Measurements from ENCODE around the gene ESRP2. TPM values are rescaled to one million over a fixed set of nuclear protein-coding genes. Genes with fewer than 3 reads are reported as not detected.

ESRP2 gene
- total RNA-seq, 1 experiment from 2014 or later = 122 TPM

- no peak for DNase-seq (ENCODE audit: low spot score)
Observed at GRCh38 chr16:68219725-68220351, 16.1 kb downstream of the ESRP2 start.

- no peak for DNase-seq (ENCODE audit: low spot score)
Observed at GRCh38 chr16:68217506-68217905, 18.4 kb downstream of the ESRP2 start.

- DNase-seq (ENCODE audit: low spot score) = no peak
Observed at GRCh38 chr16:68216240-68216639, 19.7 kb downstream of the ESRP2 start.

DNA sequence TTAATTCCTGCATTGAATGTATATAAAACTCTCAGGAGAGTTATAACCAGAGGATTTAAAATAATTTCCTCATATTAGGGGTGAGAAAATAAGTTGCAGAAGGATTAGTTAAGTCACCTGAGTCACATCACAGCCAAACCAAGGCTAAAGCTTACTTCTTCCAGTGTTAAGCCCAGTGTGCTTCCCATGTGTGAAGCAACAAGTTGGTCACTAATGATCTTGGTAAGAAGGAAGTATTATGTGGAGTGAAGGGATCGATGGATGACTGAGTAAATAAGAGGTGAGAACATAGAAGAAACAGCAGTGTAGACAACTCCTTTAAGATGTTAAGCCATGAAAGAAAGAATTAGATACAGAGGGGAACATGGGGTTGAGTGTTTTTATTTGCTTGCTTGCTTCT is 20.6 kb downstream of the ESRP2 start:
- DNase-seq (ENCODE audit: low spot score) = no peak

DNA sequence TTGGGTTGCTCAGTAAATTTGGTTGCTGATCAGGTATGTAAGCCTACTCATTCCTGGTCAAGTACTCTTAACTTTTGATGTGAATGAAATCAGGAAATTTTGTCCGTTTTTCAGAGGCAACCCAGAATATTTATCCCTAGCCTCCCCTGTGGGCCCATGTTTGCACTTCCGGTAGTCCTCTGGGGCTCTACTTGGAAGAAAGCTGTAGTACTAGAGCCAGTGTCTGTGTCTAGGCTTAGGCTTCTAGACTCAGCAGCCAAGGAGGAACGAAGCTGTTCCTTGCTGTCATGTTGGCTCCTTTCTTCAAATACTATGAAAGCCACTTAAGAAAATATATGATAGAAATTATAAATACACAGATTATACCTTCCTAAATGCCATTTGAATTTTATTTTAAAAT is 21.2 kb downstream of the ESRP2 start:
- no peak for DNase-seq (ENCODE audit: low spot score)

DNA sequence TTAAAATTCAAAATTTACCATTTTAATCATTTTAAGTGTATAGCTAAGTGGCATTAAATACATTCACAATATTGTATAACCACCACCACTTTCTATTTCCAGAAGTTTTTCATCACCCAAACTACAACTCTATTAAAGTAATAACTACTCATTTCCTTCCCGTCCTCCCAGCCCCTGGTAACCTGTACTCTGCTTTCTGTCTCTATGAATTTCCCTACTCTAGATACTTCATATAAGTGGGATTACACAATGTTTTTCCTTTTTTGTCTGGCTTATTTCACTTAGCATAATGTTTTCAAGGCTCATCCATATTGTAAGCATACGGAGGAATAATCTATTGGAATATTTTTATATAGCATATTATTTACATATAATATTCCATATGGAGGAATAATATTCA is 29.7 kb downstream of the ESRP2 start:
- DNase-seq (ENCODE audit: low spot score) = no peak

DNA sequence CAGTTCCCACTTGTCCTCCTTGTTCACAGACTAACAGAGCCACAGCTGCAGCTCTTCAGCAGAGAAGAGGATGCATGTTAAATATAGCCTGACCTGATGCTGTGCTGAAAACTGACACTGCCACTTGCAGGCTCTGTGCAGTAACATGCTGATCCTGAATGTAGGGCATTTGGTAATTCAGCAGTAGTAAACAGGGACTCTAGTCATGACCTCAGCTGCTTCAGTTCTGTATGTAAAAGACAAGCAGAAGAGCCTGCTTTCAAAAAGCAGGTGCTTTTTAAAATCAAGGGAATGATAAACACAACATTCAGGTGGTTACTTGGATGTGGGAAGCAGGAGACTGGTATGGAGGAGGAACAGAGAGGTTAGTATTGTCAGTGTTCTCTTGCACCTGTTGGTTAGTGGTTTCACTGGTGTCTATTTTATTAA is 33.8 kb downstream of the ESRP2 start:
- no peak for DNase-seq (ENCODE audit: low spot score)

DNA sequence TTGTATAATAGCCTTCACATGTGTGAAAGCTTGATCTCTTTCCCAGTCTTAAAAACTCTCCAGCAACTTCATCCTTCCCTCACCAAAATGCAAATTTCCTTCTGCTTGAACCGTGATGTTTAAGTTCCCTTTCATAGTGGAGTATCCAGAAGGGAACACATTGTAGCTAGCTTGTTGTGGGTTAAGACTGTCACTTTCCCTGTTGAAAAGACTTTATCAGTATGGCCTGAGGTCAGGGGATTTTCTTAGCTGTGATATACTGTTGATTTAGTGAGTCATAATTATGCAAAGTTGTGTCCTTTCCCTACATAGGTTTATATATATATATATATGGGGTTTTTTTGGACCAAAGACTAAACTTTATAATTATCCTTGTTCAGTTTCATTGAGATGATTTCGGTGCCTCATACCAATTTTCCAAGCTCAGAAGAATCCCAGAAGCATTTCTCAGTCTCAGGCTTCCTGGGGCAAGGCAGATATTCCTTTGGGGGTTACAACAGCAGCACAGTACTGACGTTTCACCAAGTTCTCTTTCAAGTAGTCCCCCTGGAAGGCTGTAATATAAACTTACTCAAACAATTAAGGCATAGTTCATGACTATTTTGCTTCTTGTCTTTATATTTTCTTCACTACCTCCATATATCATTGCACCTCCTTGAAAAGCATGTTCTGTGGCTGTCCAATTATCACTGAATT is 35.7 kb downstream of the ESRP2 start:
- DNase-seq (ENCODE audit: low spot score) = peak; percentile 26

- no peak for DNase-seq (ENCODE audit: low spot score)
Observed at GRCh38 chr16:68197250-68197649, 38.7 kb downstream of the ESRP2 start.

DNA sequence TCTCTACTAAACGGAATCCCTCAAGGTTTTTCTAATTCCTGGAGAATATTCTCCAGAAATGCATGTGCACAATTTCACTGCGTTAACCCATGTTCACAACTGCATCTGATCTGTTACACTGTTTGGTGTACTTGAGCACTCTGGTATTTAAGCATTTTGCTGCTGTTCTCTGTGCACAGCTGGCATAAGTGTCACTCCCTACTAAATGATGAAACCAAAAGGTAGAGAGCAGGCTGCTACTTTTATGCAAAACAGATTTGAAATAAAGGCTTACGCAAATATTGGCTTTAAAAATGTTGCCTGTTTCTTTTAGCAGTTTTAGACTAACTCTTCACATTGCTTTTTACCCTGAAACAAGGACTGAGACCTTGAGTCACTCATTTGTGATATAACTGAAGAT is 41.7 kb downstream of the ESRP2 start:
- DNase-seq (ENCODE audit: low spot score) = no peak

- no peak for DNase-seq (ENCODE audit: low spot score)
Observed at GRCh38 chr16:68190736-68191510, 45.0 kb downstream of the ESRP2 start.

DNA sequence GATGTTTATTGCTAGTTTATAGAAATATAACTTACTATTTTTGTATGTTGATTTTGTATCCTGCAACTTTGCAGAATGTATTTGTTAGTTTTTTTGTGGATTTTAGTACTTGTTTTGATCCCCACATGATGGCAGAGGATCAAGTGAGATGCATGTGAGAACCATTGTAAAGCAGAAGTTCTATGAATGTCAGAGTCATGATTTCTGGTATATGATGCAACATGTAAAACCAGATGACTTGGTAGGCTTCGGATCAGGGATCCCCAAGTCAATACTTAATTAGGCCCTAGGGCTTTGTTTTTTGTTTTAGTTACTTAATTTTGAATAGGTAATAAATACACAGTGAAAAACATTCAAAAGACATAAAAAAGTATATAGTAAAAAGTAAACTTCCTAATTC is 45.8 kb downstream of the ESRP2 start:
- no peak for DNase-seq (ENCODE audit: low spot score)

- no peak for DNase-seq (ENCODE audit: low spot score)
Observed at GRCh38 chr16:68188170-68188569, 47.8 kb downstream of the ESRP2 start.

DNA sequence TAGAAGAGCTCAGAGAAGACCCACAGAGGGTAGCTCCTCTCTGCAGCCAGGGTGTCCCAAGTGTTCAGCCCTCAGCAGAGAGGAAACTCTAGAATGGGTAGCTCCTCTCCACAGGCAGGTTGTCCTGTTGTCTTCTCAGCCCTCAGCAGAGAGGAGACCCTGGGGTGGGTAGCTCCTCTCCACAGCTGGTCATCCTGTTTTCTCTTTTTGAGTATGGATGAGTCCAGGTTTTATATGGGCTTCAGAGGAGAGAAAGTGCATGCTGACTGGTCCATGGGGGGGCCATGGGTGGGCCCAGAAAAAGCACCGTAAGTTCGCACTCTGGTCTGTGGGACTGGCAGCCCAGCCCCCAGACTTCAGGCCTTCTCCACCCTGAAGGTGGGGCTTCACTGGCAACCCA is 48.4 kb downstream of the ESRP2 start:
- no peak for DNase-seq (ENCODE audit: low spot score)

- no peak for DNase-seq (ENCODE audit: low spot score)
Observed at GRCh38 chr16:68186877-68187276, 49.0 kb downstream of the ESRP2 start.

DNA sequence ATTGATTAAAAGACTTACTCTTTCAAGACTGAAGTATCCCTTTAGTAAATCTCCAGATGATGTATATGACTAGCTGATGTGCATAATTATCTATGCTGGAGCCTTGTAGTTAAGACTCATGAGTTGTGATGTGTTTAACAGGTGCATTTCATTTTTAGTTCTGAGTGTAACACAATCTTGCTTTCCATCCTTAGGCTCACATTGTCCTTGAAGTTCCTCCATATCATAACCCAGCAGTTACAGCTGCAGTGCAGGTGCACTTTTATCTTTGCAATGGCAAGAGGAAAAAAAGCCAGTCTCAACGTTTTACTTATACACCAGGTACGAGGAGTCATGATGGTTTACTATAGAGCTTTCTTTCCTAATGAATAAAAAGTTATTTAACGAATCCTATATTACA is 52.9 kb downstream of the ESRP2 start:
- DNase-seq (ENCODE audit: low spot score) = no peak

- DNase-seq (ENCODE audit: low spot score) = no peak
Observed at GRCh38 chr16:68179855-68180254, 56.1 kb downstream of the ESRP2 start.

DNA sequence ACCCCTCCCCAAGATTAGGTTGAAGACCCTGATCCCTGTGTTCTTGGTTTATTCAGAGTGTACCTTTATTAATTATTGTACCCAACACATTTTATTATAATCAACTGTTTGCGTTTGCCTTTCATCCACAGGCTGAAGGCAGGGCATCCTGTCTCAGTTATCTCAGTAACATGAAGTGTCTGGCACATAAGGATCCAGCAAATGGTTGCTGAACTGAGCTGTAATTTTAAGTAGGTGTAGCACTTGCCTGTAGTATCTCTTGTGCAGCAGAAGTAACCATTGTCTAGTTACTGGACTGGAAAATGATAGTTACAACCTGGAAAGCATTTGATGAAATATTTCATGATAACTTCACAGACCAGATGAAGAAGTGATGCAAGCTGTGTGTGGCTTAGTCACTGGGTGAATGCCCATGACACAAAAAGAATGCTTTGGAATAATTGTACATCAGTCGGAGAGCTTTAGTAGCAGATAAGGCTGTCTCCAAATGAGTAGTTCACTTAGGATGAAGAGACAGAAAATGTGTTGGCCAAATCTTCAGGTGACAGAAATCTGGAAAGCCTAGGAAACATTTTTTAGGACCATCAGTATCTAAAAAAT is 56.6 kb downstream of the ESRP2 start:
- no peak for DNase-seq (ENCODE audit: low spot score)
